Glomerular visceral epithelial cell (primary cell): ENCODE measurements around the gene SAMD8.
"Not testable (repeated sequence)": the region's sequence is repeated elsewhere in the genome, so short reads cannot be mapped to it uniquely, and the experiment has no call there.

ENCODE experiments used
- DNase-seq: peaks from one replicate; pipeline ENCODE4 v3.0.0-alpha.2; 2016; ENCODE audit errors: extremely low spot score

The SAMD8 gene

DNA sequence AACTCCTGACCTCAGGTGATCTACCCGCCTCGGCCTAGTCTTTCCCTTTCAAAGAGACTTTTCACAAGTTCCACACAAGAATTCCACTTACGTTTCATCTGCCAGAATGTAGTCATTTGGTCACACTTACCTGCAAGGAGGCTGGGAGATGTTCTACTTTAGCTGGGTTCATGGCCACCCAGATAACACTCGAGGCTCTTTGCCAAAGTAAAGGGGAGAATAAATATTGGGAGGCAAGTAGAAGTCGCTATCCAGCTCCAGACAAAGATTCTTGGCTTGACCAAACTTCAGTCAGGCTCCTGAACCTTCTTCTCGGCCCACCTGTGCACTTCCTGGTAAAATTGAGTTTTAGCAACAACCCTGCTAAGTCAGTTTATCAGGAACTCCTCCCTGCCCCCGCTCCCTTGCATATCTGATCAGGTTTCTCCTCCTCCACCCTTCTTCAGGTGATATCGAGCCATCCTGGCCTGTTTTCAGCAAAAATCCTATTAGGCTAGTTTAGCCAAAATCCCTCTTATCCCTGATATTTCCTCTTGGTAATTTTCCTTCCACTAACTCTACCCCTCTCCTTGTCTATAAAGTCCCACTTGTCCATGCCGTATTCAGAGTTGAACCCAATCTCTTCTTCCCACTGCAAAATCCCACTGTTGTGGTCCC, 25.1 kb upstream of the SAMD8 start:
- DNase-seq, result no peak

DNA sequence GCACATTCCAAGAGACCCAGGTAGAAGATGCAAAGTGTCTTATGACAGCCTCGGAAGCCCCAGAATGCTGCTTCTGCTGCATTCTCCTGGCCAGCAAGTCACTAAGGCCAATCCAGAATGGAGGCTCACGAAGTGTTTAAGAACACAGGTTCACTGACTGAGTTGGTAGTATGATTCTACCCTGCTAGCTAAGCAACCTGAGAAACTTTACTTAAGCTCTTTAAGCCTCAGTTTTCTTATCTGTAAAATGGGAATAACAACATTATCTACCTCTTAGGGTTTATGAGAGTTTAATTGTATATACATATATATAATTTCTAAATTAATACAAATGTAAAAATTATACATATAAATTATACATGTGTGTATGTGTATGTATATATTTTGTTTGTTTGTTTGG, 22.8 kb upstream of the SAMD8 start:
- no peak for DNase-seq

DNA sequence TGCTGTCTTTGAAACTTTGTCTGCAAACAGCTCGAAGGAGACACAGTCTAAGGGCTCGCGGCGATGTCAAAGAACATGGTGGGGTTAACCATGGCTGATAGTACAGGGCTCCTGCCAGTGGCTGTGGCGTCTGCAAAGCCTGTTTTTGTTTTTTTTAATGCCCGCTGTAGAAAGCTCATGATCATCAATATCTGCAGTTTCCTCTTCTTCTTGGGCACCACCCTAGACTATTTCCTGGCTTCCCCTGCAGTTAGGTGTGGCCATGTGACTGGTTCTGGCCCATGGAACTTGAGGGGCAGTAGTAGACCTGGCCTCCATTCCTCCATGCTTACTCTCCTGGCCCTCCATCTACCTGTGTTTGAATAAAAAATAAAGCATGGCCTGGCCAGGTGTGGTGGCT, 21.8 kb upstream of the SAMD8 start:
- no peak for DNase-seq

DNA sequence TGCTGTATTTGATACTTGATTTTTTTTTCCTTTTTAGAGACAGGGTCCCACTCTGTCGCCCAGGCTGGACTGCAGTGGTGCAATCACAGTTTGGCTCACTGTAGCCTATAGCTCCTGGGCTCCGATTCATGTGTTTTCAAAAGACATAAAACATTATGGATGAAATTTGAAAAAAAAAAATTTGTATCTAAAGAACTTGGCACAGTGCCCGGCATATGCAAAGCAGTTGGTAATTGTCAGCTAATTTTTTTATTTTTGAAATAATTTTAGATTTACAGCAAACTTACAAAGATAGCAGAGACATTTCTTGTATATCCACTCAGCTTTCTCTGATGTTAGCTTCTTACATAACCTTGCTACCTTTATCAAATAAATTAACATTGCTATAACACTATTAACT, 20.3 kb upstream of the SAMD8 start:
- no peak for DNase-seq

DNA sequence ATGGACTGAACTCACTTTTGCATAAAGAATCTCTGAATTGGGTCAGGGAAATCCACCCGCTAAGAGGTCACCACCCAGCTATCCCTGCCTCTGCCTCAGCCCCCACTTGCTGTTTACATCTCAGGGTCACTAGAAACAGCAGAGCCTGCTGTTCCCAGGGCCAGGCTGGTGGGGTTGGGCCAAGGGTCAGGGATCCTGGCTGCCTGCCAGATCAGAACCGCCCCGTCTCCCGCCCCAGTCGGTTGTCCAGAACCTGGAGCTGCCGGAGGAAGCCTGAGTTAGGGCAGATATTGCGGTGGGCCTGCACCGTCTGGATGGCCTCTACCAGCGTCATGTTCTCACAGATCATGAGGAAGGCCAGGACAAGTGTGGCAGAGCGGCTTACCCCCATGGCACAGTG, 17.0 kb upstream of the SAMD8 start:
- no peak for DNase-seq

DNA sequence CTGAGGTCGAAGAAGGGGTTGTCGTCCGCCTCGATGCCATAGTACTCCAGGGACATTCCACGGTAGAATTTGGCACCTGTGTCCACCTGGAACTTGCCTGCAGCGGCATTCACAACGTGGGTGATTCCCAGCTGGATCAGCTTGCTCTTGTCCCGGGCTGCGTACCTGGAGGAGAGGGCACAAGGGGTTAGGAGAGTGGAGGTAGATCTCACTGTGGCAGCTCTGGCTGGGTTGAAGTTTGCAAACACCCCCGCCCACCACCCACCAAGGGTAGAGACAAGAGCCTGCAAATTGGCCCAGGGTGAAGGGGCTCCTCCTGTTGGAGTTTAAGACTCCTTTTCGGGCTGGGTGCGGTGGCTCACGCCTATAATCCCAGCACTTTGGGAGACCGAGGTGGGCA, 15.8 kb upstream of the SAMD8 start:
- no peak for DNase-seq

DNA sequence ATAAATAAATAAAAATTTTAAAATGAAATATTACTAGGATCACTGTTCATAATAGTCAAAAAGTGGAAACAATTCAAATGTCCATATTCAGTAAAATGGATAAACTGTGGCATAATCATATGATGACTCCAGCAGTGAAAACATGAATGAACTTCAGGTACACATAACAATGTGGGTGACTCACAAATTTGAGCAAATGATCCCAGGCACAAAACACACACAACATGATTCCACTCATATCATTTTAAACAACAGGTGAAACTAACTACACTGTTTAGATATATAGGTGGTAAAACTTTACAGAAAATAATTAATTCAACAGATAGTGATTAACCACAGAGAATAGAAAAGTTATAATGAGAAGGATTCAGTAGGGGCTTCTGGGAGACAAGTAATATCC, 14.7 kb upstream of the SAMD8 start:
- no peak for DNase-seq

DNA sequence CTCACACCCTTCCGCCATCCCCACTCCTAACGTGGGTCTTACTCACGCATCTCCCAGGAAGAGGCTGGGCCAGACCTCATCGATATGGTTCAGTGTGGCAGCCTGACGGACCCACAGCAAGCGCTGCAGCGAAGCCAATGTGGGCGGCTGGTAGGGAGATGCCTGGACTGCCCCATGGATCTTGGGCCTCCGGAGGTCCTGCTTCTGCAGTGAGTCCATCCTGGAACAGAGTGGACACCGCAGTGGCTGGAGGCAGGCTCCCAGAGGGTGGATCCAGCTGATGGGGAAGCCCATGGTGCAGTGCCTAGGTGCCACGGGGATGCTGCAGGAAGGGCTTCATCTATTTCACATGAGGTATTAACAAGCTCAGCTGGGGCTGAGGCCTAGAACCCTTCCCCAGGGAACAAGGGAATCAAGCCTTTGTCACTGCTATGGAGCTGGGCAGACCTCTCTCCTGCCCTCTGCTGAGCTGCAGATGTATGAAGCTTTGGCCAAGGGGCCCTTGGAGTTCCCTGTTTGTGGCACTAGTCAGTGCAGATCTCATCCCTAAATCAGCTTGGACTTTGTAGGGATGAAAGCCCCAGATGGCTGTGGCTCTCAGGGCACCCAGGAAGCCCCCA, 13.7 kb upstream of the SAMD8 start:
- peak; percentile 9 for DNase-seq

DNA sequence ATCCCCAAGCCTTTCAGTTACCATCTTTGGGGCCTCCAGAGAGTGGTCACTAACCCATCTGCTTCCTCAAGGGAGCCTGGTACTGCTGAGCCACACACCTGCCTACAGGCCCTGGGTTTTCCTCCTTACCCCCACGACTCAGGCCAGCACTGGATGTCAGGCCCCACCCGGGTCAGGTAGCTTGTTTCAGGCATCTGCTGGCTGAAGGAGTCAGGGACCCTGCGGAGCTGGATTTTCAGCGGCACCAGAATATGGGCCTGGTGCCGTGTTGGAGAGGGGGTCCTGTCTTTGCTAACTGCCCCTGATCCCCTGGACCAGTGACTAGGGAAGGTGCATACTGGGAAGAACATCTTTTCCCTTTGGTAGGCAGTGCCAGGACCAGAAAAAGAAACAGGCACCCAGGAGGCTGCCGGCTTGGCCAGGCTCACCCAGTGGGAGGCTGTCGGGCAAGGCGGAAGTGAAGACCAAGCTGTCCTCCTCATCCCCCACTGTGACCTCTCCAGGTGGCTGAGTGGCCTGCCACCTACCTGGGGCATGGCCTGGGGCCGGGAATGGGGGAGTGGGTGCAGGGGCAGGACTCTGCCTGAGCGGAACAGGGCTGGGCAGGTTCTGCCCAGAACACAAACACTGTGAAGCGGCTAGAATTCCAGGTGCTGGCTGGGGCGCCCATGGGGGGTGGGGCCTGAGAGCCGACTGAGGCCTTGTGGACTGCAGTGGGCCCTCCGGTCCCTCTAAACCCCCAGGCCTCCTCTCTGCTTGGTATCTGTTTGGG, 12.4 kb upstream of the SAMD8 start:
- no peak for DNase-seq

DNA sequence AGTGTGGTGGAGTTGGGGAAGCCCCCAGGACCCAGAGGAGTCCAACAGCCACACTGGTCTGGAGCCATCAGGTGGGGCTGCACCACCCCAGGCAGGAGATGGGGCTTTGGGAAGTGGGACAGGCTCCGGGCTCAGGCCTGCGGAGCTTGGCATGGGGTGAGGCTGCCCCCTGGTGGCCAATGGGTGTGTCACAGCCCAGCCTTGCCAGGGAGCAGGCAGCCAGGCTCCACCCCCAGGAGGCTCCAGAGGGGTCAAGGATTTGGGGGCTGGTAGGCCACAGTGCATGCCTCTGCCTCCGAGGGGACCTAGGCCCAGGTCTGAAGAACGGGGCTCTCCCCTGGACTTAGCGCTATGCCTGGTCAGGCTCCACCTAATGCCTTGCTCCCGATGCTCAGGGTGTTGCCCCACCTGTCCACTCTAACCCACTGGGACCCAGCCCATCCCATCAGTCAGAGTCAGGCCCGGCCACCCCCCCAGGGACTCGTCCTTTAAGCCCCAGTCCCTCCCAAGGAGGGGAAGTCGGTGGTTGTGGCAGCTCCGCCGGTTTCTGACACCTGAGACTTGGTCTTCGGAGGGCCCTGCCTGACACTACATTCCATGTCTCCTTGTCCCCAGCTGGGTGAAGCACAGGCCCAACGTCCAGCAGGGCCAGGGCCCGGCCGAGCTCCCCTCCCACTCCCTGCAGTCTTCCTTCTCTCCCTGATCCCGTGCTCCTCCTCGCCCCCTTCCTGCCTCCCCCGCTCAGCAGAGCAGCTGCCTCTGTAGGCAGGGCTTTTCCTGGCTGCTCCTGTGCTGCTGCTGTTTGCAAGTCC, 11.3 kb upstream of the SAMD8 start:
- DNase-seq, result peak; percentile 73

DNA sequence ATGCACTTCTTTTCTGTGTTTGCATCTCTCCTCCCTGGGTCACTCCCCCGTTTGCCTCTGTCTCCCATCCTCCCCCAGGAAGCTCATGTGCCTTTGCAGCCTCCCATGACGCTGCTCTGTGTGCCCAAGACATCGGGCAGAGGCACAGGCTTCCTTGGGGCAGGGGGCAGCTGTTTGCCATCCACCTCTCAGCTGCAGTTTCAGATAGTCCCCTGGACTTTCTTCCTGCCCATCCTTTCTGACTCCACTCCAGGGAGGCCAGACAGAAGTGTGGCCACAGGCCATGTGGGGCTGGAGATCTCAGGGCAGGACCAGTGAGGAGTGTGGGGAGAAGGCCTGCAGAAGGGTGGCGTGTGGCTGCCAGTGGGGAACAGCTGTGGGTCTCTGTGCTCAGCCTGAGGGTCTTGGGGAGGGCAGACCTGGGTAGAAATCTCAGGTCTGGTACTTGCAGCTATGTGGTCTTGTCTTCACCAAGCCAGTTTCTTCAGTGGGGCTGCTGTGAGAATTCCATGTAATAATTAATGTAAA, 10.6 kb upstream of the SAMD8 start:
- DNase-seq, result no peak

DNA sequence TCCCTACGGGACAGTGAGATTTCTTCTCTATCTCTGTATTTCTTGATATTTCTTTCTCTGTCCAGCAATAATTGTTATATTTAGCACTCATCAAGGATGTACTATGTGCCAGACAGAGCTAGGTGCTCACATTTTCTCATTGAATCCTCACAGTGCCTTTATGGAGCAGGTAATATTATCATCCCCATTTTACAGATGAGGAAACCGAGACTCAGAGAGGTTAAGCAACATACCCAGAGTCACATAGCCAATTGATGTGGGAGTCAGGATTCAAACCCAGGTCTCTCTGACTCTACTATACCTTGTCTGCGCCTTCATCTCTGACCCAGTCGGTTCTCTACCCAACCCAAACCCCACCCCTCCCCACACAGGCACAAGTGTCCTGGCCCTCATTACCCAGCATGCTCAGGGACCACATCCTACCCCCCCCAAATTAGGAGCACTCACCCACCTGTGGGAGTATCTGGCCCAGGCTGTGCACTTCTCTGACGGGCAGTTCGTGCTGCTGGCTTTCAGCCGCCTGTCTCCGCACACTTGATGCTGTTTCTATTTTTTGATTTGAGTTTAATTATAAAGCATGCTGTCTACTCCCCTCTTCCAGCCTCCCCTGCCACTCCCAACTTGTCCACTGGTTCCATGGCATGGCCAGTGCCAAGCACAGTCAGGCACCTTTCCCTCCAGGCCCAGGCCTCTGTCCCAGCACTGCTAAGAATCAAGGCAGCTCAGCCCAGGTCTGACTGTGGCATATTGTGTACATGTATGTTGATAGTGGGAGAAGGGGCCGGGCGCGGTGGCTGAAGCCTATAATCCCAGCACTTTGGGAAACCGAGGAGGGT, 9.8 kb upstream of the SAMD8 start:
- DNase-seq, result no peak

DNA sequence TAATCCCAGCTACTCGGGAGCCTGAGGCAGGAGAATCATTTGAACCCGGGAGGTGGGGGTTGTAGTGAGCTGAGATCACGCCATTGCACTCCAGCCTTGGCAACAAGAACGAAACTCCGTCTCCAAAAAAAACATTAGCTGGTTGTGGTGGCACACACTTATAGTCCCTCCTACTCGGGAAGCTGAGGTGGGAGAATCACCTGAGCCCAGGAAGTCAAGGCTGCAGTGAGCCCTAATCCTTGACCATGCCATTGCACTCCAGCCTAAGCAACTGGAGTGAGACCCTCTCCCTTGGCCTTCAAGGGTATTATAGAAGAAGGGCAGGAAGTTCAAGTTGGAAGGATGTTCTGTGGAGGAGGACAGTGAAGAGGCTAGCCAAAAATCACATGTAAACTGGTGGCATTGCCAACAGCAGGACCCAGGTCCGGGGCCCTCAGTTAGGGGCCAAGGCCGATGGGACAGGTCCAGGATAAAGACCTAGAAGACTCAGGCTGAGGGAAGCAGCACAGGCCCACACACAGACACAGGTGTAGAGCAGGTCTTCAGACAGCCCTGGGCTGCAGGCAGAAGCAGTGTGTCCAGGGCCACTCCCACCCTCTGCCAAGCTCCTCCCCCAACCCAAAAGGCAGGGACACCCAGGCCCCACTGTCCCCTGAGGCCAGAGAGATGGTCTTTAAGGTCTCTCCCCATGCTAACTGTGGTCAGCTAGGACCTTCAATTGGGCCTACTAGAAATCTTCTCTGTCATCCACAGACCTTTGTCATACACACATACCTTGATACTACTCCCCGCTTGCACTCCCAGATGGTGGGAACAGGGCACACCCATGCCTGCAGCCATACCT, 8.4 kb upstream of the SAMD8 start:
- no peak for DNase-seq

DNA sequence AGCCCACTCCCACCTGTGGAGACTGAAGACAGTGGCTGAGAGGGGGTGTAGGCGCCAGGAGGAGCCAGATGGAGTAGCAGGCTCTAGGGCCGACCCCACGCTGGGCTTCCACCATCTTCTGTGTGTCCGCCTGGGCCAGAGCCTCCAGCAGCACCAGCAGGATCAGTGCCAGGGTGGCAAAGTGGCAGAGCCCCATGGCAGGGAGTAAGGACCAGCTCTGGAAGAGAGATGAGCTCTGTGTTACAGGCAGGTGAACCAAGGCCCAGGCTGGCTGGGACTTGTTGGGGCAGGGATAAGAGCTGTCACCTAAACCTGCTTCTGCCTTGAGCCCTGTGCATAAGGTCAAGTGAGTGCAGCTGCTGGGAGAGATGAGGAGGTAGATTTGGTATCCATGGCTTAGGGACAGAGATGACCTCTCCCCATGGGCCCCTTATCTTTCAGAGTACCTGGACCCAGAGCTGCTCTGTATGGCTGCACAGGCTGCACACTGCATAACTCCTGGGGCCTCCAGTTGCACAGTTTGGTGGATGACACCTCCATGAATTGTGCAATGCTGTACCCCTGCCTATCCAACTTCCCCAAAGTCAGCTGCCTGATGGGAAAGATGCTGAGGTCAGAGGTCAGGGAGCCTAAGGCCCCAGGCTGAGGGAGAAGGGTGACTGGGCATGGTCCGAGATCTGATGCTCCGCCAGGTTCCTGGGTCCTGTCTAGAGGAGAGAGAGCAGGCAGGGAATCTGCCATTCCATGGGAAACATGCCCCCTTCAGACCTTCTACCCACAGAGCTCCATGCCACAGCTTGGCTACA, 7.4 kb upstream of the SAMD8 start:
- no peak for DNase-seq

DNA sequence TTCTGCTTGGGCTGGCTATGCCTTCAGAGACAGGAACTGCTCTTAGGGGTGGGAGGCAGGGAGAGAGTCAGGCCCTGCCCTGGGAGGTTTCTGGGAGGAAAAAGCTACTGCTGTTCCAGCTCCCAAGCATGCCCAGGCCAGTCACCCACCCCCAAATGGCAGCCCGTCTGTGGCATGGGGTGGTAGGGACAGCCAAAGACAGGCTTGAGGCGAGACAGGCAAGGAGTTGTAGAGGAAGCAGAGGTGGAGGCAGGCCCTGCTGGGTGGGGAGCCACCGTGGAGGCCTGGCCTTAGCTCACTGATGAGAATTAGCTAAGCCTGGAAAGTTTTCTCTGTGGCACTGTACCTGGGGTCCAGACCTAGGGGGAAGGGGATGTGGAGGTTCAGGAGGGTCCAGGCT, 6.6 kb upstream of the SAMD8 start:
- DNase-seq, result no peak

DNA sequence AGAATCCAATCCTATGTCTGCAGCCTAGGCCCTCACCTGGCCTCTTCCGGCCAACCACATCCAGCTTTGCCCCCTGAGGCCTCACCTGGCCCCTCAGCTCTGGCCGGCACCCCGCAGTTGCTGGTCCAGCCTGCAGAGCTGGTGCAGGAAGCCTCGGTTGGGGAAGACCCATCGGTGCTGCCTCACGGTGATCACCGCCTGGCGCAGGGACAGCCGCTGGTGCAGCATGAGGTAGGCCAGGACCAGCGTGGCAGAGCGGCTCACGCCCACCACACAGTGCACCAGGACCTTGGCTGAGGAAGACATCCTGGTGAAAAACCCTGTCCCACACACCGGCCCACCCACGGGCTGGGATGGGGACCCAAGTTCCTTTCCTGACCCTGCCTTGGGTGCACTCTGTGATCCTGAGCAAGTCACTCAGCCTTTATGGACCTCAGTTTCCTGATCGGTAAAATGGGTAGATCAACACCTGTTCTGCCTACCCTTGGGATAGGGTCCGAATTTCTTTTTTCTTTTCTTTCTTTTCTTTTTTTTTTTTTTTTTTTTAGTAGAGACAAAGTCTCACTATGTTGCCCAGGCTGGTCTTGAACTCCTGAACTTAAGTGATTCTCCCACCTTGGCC, 5.8 kb upstream of the SAMD8 start:
- no peak for DNase-seq

DNA sequence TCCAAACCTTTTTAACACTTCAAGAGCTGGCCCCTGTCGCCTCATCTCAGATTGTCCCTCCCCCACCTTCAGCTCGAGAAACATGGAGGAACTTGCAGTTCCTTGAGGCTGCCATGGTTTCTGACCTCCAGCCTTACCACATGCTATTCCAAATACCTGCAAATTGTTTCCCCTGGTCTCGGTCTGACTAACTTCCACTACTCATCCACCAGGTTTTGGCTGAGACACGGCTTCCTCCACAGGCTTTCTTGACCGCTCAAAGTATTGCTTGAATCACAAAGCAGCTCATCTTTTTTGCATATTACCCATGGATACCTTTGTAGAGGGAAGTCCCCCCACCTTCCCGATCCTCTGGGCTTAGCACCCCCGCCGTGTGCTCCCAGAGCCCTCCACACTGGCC, 5.2 kb upstream of the SAMD8 start:
- no peak for DNase-seq

DNA sequence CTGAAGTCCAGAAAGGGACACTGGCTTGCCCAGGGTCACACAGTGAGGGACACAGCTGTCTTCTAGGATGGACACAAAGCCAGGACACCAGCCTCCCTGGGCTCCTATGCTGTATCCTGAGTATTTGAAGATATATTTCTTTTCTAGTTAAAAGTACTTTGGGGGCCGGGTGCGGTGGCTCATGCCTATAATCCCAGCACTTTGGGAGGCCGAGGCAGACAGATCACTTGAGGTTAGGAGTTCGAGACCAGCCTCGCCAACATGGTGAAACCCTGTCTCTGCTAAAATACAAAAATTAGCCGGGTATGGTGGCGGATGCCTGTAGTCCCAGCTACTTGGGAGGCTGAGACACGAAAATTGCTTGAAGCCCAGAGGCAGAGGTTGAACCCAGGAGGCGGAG, 4.6 kb upstream of the SAMD8 start:
- not testable (repeated sequence) for DNase-seq
